Measurements from ENCODE around the gene NBL1. TPM values are rescaled to one million over a fixed set of nuclear protein-coding genes. Genes with fewer than 3 reads are reported as not detected.

The NBL1 gene
- total and polyA plus RNA-seq, 9 of the 15 experiments (the other 6 are each of a cell fraction or from before 2014, with no cell fraction given) = 0.10 to 3.7 (median 1.8) TPM; not detected in 1

DNA sequence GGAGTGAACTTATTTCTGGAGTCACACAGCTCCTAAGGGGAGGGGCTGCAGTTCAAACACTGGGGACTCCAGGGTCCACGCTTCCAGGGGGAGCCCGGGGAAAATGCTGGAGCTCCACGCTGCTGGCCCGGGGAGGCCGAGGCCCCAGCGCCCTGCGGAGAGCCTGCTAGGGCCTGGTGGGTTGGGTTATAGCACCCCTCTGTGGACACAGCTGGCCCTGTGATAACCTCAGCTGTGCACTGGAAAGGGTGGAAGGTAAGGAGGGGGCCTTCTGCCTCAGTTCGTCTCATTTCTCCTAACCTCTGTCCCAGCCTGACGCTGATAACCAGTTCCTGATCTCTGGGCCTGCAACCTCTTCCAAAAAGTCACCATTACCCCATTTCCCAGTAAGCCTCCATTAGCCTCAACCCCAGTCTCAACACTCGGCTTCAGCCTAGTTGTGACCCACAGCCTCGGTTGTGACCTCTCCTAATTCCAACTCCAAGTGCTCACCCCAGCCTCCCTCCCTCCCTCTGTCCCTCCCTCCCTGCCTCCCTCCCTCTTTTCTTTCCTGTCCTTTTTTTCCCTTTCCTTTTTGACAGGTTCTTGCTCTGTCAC lies 7.1 kb downstream of the NBL1 start (continued):
- TF ChIP-seq ILF3 (IDR thresholded peaks at IDR 0.05; ENCODE audit: borderline replicate concordance) (no peak), MEF2A (IDR thresholded peaks at IDR 0.05; ENCODE audit: control insufficient read depth, low read depth, low read length) (no peak)

- Histone ChIP-seq H3K36me3 (ENCODE audit: control insufficient read depth, insufficient read depth, low read length) (no peaks in the 10 kb centered on the region), H3K4me2 (ENCODE audit: insufficient read depth, low read length) (no peak overlapping the region), H3K4me1 (replicated peaks in 1 of 2; ENCODE audit: control insufficient read depth in 2 of 2, insufficient read depth in 2 of 2, low read length in 2 of 2) (peaks cover 15 to 27% of the 10 kb centered on the region in 2 experiments; a peak in 4 of 5 replicates), H3K9me3 (replicated peaks; ENCODE audit: control insufficient read depth, insufficient read depth, low read depth, low read length) (no peaks in the 10 kb centered on the region), H3K4me3 (no peak overlapping the region), H3K27me3 (ENCODE audit: control insufficient read depth in 2 of 2, insufficient read depth in 2 of 2, low read length in 2 of 2) (peaks cover 0 to 21% of the 10 kb centered on the region in 2 experiments; a peak in 3 of 5 replicates), H3K79me2 (ENCODE audit: control insufficient read depth, insufficient read depth, low read length) (no peaks in the 10 kb centered on the region), H4K20me1 (replicated peaks; ENCODE audit: control insufficient read depth, insufficient read depth, low read length) (no peaks in the 10 kb centered on the region), H2AFZ (ENCODE audit: low read depth, low read length) (no peak overlapping the region), H3K9me1 (ENCODE audit: control insufficient read depth, insufficient read depth, low read length) (no peaks in the 10 kb centered on the region), H3K9ac (ENCODE audit: insufficient read depth in 1 of 2, low read depth in 2 of 2, low read length in 2 of 2) (no peak overlapping the region), H3K27ac (ENCODE audit: extremely low read depth, low read depth, low read length) (no peak overlapping the region)
- ChIA-PET POLR2A (interaction anchor here (0.6 to 1.1 kb wide), 3 partner anchors 24 to 444 kb away, joined by 3 read pairs; no protein-coding TSS in a partner anchor), CTCF (ENCODE audit: low intra/inter-chr PET ratio) (interaction anchor here (0.6 to 1.2 kb wide), 5 partner anchors 263 to 773 kb away, joined by 3 to 12 read pairs (median 3); no protein-coding TSS in a partner anchor)
- no peak for DNase-seq (ENCODE audit: extremely low read depth in 1 of 4, low spot score in 3 of 4)
- 30% methylated on average over 5 of the region's 5 CpGs for WGBS (ENCODE audit: insufficient coverage, low coverage, missing lambda C conversion rate)
- in situ Hi-C loops (cut with MboI) (loop anchor here (5.0 to 25.0 kb wide), 6 partner anchors 312 to 1042 kb away; no protein-coding TSS in a partner anchor), intact Hi-C loops (cut with micrococcal nuclease) (loop anchor here (5.0 to 10.0 kb wide), 3 partner anchors 402 to 750 kb away; partner anchors contain the start of genes ALDH4A1, EMC1 and MRTO4)
- no TSS peak for BruUV-seq (replicated peaks)
- no peak for FAIRE-seq
- no peak for ATAC-seq
- TF ChIP-seq CBFA2T3 (IDR thresholded peaks at IDR 0.05) (no peak), FOSL1 (tag; conservative IDR thresholded peaks at IDR 0.05) (no peak), NFIC (IDR thresholded peaks at IDR 0.05) (no peak), CREB1 (IDR thresholded peaks at IDR 0.05) (no peak), CREB1 (CRISPR knock-in tag; IDR thresholded peaks at IDR 0.05) (no peak), ZNF766 (CRISPR knock-in tag; conservative IDR thresholded peaks at IDR 0.05) (no peak), MTF1 (CRISPR knock-in tag; IDR thresholded peaks at IDR 0.05; ENCODE audit: borderline replicate concordance) (no peak), RNF2 (IDR thresholded peaks at IDR 0.05) (no peak), ZFX (CRISPR knock-in tag; IDR thresholded peaks at IDR 0.05) (no peak)
- TF ChIP-seq, protein P1, sequence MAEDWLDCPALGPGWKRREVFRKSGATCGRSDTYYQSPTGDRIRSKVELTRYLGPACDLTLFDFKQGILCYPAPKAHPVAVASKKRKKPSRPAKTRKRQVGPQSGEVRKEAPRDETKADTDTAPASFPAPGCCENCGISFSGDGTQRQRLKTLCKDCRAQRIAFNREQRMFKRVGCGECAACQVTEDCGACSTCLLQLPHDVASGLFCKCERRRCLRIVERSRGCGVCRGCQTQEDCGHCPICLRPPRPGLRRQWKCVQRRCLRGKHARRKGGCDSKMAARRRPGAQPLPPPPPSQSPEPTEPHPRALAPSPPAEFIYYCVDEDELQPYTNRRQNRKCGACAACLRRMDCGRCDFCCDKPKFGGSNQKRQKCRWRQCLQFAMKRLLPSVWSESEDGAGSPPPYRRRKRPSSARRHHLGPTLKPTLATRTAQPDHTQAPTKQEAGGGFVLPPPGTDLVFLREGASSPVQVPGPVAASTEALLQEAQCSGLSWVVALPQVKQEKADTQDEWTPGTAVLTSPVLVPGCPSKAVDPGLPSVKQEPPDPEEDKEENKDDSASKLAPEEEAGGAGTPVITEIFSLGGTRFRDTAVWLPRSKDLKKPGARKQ (CRISPR knock-in tag; IDR thresholded peaks at IDR 0.05) = no peak
- TF ChIP-seq, protein P2, sequence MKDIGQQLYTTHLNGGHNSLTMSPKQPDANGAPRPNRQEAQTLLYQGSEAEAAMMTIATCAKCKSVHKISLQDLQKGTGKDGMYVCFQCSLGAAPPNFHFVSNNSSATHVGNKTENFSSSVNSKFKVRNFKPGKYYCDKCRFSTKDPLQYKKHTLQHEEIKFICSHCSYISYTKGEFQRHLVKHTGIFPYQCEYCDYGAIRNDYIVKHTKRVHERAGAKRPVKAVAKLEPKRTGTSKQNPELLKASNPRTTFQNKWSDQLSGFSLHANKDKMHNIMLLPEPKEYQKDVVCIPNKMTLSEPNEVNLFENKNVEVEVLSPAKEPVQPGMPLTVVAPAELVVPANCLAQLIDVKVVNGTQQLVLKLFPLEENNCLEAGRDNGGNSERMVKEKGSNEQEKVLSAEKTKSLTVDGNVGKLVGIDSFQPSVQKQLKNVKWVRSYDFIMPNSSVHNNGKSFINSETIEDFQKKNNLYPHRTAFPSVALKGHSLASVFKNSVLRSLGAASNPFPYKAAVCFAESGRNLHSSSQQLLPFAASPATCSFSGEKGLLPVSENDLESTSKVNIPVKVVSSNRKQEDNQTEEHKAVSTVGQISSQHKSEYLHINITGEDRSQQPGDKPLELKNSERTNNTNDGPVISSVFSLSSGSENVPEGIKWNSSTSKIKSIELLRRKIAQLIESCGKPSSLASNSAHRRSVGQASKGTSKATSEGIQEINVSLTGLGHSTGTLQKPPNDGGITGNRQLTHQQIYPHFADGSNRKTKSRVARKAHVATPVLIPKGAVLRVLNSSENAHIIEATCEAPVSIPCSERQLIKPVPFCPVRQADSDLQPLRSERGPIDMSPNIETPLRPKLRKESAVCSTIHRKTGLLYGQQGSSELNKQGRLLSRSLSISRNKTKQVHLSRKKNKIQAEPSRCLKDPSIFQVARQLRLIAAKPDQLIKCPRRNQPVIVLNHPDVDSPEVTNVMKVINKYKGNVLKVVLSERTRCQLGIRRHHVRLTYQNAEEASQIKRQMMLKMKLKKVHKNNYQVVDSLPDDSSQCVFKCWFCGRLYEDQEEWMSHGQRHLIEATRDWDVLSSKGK (CRISPR knock-in tag; IDR thresholded peaks at IDR 0.05) = no peak
- TF ChIP-seq, protein P3, sequence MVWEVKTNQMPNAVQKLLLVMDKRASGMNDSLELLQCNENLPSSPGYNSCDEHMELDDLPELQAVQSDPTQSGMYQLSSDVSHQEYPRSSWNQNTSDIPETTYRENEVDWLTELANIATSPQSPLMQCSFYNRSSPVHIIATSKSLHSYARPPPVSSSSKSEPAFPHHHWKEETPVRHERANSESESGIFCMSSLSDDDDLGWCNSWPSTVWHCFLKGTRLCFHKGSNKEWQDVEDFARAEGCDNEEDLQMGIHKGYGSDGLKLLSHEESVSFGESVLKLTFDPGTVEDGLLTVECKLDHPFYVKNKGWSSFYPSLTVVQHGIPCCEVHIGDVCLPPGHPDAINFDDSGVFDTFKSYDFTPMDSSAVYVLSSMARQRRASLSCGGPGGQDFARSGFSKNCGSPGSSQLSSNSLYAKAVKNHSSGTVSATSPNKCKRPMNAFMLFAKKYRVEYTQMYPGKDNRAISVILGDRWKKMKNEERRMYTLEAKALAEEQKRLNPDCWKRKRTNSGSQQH (CRISPR knock-in tag; IDR thresholded peaks at IDR 0.05) = no peak
These were observed 10.3 kb downstream of the NBL1 start for GRCh38 chr1:19654386-19654785.
